HEK293 (cell line): Measurements from ENCODE around the gene SNRNP70.

ENCODE experiments used
- CTCF ChIA-PET: fragments of 350-600 bp; formaldehyde crosslinking; extraction: SDS; loops from one replicate; lab custom pipeline; 2021; ENCODE audit warnings: antibody characterized with exemption; lab: Yijun Ruan, JAX
- POLR2A ChIA-PET: fragments of 300-600 bp; formaldehyde crosslinking; extraction: SDS; loops from one replicate; lab custom pipeline; 2020; ENCODE audit warnings: antibody characterized with exemption, inconsistent platforms; lab: Yijun Ruan, JAX
- H3K27ac ChIP-seq: fragments of 200-500 bp; sonication (Bioruptor generic); 2 replicates; pipeline ENCODE4 v1.5.1; 2014; ENCODE audit warnings: low read depth, low read length, control low read depth, inconsistent platforms; ENCODE audit errors: extremely low read depth
- H3K36me3 ChIP-seq, 2 experiments: fragments of 200-500 bp in 1 of 2; sonication (Bioruptor generic) in 1 of 2; 1 replicate in 1 of 2; 2 replicates in 1 of 2; pipeline ENCODE4 v1.5.1; 2014 to 2017; ENCODE audit warnings: inconsistent platforms in 2 of 2, low read length in 2 of 2; ENCODE audit not compliant: control insufficient read depth in 2 of 2, insufficient read depth in 1 of 2
- H3K4me1 ChIP-seq: fragments of 200-500 bp; sonication (Bioruptor generic); 2 replicates; pipeline ENCODE4 v1.5.1; 2014; ENCODE audit warnings: mild to moderate bottlenecking, low read length, inconsistent platforms; ENCODE audit not compliant: control insufficient read depth, insufficient read depth
- H3K4me3 ChIP-seq: 2 replicates; pipeline ENCODE4 v1.5.1; 2011; ENCODE audit warnings: low read depth, mild to moderate bottlenecking, control low read depth, low read length, moderate library complexity
- H3K9me3 ChIP-seq: fragments of 200-500 bp; sonication (Bioruptor generic); 2 replicates; pipeline ENCODE4 v1.5.1; 2014; ENCODE audit warnings: low read depth, low read length, inconsistent platforms; ENCODE audit not compliant: control insufficient read depth, insufficient read depth
- IKZF3 ChIP-seq: fragments of 450-650 bp; IDR thresholded peaks from 2 replicates; pipeline ENCODE4 v1.5.0; 2018; ENCODE audit warnings: missing biosample characterization, mild to moderate bottlenecking, missing genetic modification characterization, moderate library complexity
- KLF8 ChIP-seq: fragments of 450-650 bp; formaldehyde crosslinking; IDR thresholded peaks from 2 replicates; pipeline ENCODE4 v1.5.1; 2016; ENCODE audit warnings: missing biosample characterization, missing genetic modification characterization
- REPIN1 ChIP-seq: fragments of 450-650 bp; formaldehyde crosslinking; IDR thresholded peaks from 2 replicates; pipeline ENCODE4 v1.5.1; 2017; ENCODE audit warnings: missing biosample characterization, missing genetic modification characterization, low read depth
- ZBTB20 ChIP-seq: fragments of 450-650 bp; formaldehyde crosslinking; IDR thresholded peaks from 2 replicates; pipeline ENCODE4 v1.5.1; 2016; ENCODE audit warnings: missing biosample characterization, missing genetic modification characterization
- ZBTB48 ChIP-seq: fragments of 450-650 bp; formaldehyde crosslinking; IDR thresholded peaks from 2 replicates; pipeline ENCODE4 v1.5.1; 2016; ENCODE audit warnings: missing biosample characterization, missing genetic modification characterization
- ZBTB7A ChIP-seq: fragments of 450-650 bp; formaldehyde crosslinking; IDR thresholded peaks from 2 replicates; pipeline ENCODE4 v1.5.1; 2016; ENCODE audit warnings: low read depth, missing biosample characterization, missing genetic modification characterization
- ZFP3 ChIP-seq: fragments of 450-650 bp; formaldehyde crosslinking; IDR thresholded peaks from 2 replicates; pipeline ENCODE4 v1.5.1; 2016; ENCODE audit warnings: low read depth, missing biosample characterization, missing genetic modification characterization
- ZNF148 ChIP-seq: fragments of 450-650 bp; formaldehyde crosslinking; IDR thresholded peaks from 2 replicates; pipeline ENCODE4 v1.5.0; 2017; ENCODE audit warnings: missing biosample characterization, missing genetic modification characterization, borderline replicate concordance
- ZNF174 ChIP-seq: fragments of 450-650 bp; formaldehyde crosslinking; IDR thresholded peaks from 2 replicates; pipeline ENCODE4 v1.5.0; 2017; ENCODE audit warnings: missing biosample characterization, mild to moderate bottlenecking, missing genetic modification characterization
- ZNF19 ChIP-seq: fragments of 450-650 bp; formaldehyde crosslinking; IDR thresholded peaks from 2 replicates; pipeline ENCODE4; 2016; ENCODE audit warnings: missing biosample characterization, missing genetic modification characterization, low read depth
- ZNF426 ChIP-seq: fragments of 450-650 bp; formaldehyde crosslinking; IDR thresholded peaks from 2 replicates; pipeline ENCODE4 v1.5.1; 2017; ENCODE audit warnings: missing biosample characterization, missing genetic modification characterization, mild to moderate bottlenecking, inconsistent platforms, moderate library complexity
- ZNF501 ChIP-seq: fragments of 450-650 bp; formaldehyde crosslinking; IDR thresholded peaks from 2 replicates; pipeline ENCODE4 v1.5.1; 2016; ENCODE audit warnings: missing biosample characterization, missing genetic modification characterization
- ZNF529 ChIP-seq: fragments of 450-650 bp; formaldehyde crosslinking; IDR thresholded peaks from 2 replicates; pipeline ENCODE4 v1.5.1; 2017; ENCODE audit warnings: missing genetic modification characterization, missing biosample characterization; ENCODE audit not compliant: insufficient replicate concordance
- ZNF544 ChIP-seq: fragments of 450-650 bp; formaldehyde crosslinking; IDR thresholded peaks from 2 replicates; pipeline ENCODE4 v1.5.0; 2017; ENCODE audit warnings: missing biosample characterization, missing genetic modification characterization
- ZNF560 ChIP-seq: fragments of 450-650 bp; formaldehyde crosslinking; IDR thresholded peaks from 2 replicates; pipeline ENCODE4 v1.5.1; 2017; ENCODE audit warnings: missing biosample characterization, missing genetic modification characterization, borderline replicate concordance
- ZNF610 ChIP-seq: fragments of 450-650 bp; formaldehyde crosslinking; IDR thresholded peaks from 2 replicates; pipeline ENCODE4 v1.5.1; 2016; ENCODE audit warnings: missing biosample characterization, missing genetic modification characterization, borderline replicate concordance
- ZNF704 ChIP-seq: fragments of 450-650 bp; formaldehyde crosslinking; IDR thresholded peaks from 2 replicates; pipeline ENCODE4 v1.5.1; 2016; ENCODE audit warnings: missing biosample characterization, missing genetic modification characterization
- ZNF777 ChIP-seq: fragments of 450-650 bp; formaldehyde crosslinking; IDR thresholded peaks from 2 replicates; pipeline ENCODE4 v1.5.1; 2017; ENCODE audit warnings: missing biosample characterization, missing genetic modification characterization, borderline replicate concordance
- ZSCAN30 ChIP-seq: fragments of 450-650 bp; IDR thresholded peaks from 2 replicates; pipeline ENCODE4 v1.5.1; 2018; ENCODE audit warnings: missing biosample characterization, mild to moderate bottlenecking, missing genetic modification characterization, moderate library complexity
- TF ChIP-seq, protein P1 (sequence below): fragments of 450-650 bp; formaldehyde crosslinking; conservative IDR thresholded peaks from 2 replicates; pipeline ENCODE4 v1.5.1; 2016; ENCODE audit warnings: low read depth, missing biosample characterization, missing genetic modification characterization
- TF ChIP-seq, protein P2 (sequence below): fragments of 450-650 bp; IDR thresholded peaks from 2 replicates; pipeline ENCODE4 v1.5.1; 2018; ENCODE audit warnings: missing biosample characterization, mild to moderate bottlenecking, missing genetic modification characterization

SNRNP70 gene

DNA sequence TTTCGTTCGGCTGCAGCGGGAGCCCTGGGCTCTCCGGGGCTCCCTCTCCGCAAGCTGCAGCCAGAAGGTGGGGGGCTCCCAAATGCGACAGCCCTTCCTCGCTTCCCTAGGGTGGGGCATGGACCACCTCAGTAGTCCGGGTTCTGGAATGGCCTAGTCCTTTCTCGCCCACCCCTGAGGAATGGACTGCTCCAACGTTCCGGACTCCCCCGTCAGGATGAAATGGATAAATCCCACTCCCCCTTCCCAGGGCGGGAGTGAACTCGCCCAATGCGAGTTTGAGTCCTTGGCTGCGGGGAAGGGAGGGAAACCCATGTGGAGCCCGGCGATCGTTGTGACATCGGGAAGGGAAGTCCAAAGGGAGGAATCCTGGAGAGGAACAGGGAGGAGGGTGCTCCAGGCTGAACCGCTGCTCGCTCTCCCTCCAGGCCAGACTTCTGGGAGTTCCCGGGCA is 64.4 kb downstream of the SNRNP70 start (continued):
- no peak for TF ChIP-seq ZNF544 (tag by site-specific recombination)
- TF ChIP-seq ZNF610, result peak; percentile 76
- 0 out of 2 replicates have a peak, but pooled peaks have one; percentile 43 for TF ChIP-seq REPIN1
- TF ChIP-seq ZNF501 (tag by site-specific recombination), result peak; percentile 71
- TF ChIP-seq ZFP3 (tag by site-specific recombination), result no peak
- peak; percentile 81 for TF ChIP-seq ZBTB20 (tag by site-specific recombination)
- TF ChIP-seq, protein P1, sequence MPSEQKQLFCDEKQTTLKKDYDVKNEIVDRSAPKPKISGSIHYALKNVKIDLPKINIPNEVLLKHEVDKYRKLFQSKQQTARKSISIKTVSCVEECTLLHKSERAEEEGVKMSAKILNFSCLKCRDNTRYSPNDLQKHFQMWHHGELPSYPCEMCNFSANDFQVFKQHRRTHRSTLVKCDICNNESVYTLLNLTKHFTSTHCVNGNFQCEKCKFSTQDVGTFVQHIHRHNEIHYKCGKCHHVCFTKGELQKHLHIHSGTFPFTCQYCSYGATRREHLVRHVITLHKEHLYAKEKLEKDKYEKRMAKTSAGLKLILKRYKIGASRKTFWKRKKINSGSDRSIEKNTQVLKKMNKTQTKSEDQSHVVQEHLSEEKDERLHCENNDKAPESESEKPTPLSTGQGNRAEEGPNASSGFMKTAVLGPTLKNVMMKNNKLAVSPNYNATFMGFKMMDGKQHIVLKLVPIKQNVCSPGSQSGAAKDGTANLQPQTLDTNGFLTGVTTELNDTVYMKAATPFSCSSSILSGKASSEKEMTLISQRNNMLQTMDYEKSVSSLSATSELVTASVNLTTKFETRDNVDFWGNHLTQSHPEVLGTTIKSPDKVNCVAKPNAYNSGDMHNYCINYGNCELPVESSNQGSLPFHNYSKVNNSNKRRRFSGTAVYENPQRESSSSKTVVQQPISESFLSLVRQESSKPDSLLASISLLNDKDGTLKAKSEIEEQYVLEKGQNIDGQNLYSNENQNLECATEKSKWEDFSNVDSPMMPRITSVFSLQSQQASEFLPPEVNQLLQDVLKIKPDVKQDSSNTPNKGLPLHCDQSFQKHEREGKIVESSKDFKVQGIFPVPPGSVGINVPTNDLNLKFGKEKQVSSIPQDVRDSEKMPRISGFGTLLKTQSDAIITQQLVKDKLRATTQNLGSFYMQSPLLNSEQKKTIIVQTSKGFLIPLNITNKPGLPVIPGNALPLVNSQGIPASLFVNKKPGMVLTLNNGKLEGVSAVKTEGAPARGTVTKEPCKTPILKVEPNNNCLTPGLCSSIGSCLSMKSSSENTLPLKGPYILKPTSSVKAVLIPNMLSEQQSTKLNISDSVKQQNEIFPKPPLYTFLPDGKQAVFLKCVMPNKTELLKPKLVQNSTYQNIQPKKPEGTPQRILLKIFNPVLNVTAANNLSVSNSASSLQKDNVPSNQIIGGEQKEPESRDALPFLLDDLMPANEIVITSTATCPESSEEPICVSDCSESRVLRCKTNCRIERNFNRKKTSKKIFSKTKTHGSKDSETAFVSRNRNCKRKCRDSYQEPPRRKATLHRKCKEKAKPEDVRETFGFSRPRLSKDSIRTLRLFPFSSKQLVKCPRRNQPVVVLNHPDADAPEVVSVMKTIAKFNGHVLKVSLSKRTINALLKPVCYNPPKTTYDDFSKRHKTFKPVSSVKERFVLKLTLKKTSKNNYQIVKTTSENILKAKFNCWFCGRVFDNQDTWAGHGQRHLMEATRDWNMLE, result no peak
- no peak for TF ChIP-seq ZNF174 (tag by site-specific recombination)

DNA sequence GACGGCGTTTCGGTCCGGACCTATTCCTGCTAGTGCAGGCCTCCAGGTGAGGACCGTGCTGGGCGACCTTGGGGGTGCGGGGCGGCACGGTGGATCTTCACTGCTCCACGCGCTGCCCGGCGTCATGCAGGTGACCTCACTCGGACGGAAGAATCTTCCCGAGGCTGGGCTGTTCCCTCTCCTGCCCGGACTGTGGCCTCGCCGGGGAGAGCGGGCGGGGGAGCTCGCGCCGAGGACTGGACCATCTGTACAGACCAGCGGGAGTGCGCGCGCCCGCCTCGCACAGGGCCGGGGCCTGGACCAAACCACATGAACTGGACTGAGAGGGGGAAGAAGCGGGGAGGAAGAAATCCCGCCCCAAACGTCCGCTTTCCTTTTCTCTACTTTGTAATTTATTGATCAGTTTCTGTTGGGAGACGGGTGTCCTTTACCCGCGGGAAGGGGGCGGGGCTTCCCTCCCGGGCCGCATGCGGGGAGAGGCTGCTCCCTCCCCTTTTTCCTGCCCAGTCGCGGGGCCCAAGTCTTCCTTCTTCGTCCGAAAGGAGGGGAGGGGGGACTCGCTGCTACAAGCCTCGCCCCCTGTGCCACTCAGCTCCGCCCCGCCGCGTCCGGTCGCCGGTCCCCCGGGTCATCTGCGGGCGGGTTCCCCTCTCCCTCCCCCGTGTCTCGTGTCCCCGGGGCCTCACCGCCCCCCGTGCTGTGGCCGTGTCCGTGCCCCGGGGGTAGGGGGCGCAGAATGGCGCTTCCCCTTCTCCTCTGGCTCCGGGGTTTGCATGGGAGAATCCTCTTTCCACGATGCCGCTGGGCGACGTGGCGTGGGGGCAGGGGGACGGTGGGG is 65.1 kb downstream of the SNRNP70 start:
- Histone ChIP-seq H3K4me1 (peaks cover 6% of the 10 kb centered on the region), H3K4me3 (peak overlapping the region; percentile 69), H3K27ac (peak overlapping the region; percentile 70), H3K9me3 (no peaks in the 10 kb centered on the region), H3K36me3 (no peaks in the 10 kb centered on the region)
- POLR2A ChIA-PET, result interaction anchor here (0.5 to 3.8 kb wide), 14 partner anchors 8 to 373 kb away, joined by 3 to 27 read pairs (median 6); partner anchors contain the start of genes GYS1, LIN7B, PPFIA3 and PPP1R15A
- CTCF ChIA-PET, result interaction anchor here (0.6 to 6.6 kb wide), 8 partner anchors 12 to 157 kb away, joined by 3 to 70 read pairs (median 6); partner anchors contain the start of gene RUVBL2
- peak; percentile 92 for TF ChIP-seq KLF8 (tag by site-specific recombination)
- TF ChIP-seq ZNF560 (tag by site-specific recombination), result no peak
- TF ChIP-seq ZNF426, result no peak
- TF ChIP-seq ZNF529 (tag by site-specific recombination), result no peak
- TF ChIP-seq ZFP3 (tag by site-specific recombination), result no peak
- TF ChIP-seq ZSCAN30 (tag by site-specific recombination), result peak; percentile 71; the same call in 1 of the 2 replicates
- TF ChIP-seq, protein P2, sequence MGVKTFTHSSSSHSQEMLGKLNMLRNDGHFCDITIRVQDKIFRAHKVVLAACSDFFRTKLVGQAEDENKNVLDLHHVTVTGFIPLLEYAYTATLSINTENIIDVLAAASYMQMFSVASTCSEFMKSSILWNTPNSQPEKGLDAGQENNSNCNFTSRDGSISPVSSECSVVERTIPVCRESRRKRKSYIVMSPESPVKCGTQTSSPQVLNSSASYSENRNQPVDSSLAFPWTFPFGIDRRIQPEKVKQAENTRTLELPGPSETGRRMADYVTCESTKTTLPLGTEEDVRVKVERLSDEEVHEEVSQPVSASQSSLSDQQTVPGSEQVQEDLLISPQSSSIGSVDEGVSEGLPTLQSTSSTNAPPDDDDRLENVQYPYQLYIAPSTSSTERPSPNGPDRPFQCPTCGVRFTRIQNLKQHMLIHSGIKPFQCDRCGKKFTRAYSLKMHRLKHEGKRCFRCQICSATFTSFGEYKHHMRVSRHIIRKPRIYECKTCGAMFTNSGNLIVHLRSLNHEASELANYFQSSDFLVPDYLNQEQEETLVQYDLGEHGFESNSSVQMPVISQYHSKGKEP (tag by site-specific recombination), result 0 out of 2 replicates have a peak, but pooled peaks have one; percentile 12
- TF ChIP-seq ZNF704 (tag by site-specific recombination), result no peak
- no peak for TF ChIP-seq ZNF19 (tag by site-specific recombination)
- TF ChIP-seq ZBTB7A, result 0 out of 2 replicates have a peak, but pooled peaks have one; percentile 22
- TF ChIP-seq ZNF777 (tag by site-specific recombination), result peak; percentile 45; the same call in 1 of the 2 replicates
- TF ChIP-seq ZBTB48 (tag by site-specific recombination), result no peak
- TF ChIP-seq IKZF3, result peak; percentile 25; the same call in 1 of the 2 replicates
- no peak for TF ChIP-seq ZNF148 (tag by site-specific recombination)
